OCI-LY1 (cell line): Measurements from ENCODE around the gene EPM2A.

Source experiments
- EZH2 ChIP-seq: fragments of 200-600 bp; sonication (generic), shearing (Covaris generic); IDR thresholded peaks from 2 replicates; pipeline ENCODE4 v1.8.0; 2017; ENCODE audit warnings: borderline replicate concordance, mixed run types, mild to moderate bottlenecking, antibody characterized with exemption, low read length, moderate library complexity, mixed read lengths
- TF ChIP-seq, protein P1 (sequence below): fragments of 200-600 bp; sonication (generic), shearing (Covaris generic); IDR thresholded peaks from 2 replicates; pipeline ENCODE4 v1.5.1; 2017; ENCODE audit warnings: mild to moderate bottlenecking, antibody characterized with exemption, low read length, moderate library complexity, mixed read lengths

DNA sequence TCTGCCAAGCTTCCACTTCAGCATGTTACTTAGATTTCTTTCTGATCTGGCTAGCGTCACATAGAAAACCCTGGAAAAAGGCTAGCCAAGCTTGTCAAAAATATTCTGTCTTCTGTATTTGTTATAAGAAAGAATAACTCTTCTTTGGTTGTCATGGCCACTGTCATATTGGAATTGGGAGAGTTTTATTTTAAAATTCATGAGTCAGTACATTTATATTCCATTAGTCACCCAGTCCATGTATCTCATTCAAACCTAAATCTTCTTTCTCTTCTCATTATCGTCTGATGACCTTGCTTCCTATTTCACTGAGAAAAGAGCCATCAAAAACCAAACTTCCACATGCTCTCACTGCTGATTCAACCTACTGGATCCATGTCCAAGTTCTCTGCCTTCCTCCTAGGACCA lies 65.7 kb downstream of the EPM2A start:
- TF ChIP-seq, protein P1, sequence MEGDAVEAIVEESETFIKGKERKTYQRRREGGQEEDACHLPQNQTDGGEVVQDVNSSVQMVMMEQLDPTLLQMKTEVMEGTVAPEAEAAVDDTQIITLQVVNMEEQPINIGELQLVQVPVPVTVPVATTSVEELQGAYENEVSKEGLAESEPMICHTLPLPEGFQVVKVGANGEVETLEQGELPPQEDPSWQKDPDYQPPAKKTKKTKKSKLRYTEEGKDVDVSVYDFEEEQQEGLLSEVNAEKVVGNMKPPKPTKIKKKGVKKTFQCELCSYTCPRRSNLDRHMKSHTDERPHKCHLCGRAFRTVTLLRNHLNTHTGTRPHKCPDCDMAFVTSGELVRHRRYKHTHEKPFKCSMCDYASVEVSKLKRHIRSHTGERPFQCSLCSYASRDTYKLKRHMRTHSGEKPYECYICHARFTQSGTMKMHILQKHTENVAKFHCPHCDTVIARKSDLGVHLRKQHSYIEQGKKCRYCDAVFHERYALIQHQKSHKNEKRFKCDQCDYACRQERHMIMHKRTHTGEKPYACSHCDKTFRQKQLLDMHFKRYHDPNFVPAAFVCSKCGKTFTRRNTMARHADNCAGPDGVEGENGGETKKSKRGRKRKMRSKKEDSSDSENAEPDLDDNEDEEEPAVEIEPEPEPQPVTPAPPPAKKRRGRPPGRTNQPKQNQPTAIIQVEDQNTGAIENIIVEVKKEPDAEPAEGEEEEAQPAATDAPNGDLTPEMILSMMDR = no peak
- TF ChIP-seq EZH2 = no peak
